Cardiac fibroblast (primary cell): ENCODE data around the gene AOC3.
A peak's percentile ranks its signal among the peaks of the same experiment; 100 is the strongest.
"Not testable (repeated sequence)": the region's sequence is repeated elsewhere in the genome, so short reads cannot be mapped to it uniquely, and the experiment has no call there.

Experiments used
- DNase-seq, 2 donors: peaks; one replicate each; pipeline versions ENCODE4 v3.0.0 to v3.0.0-alpha.2; 2010; ENCODE audit warnings: low read depth in 2 of 2
- H3K4me3 ChIP-seq, 2 donors: replicated peaks in 1 of 2; 1 replicate in 1 of 2; 2 replicates in 1 of 2; pipeline ENCODE4 v1.5.1; 2011; ENCODE audit warnings: low read depth in 2 of 2, low read length in 2 of 2, mild to moderate bottlenecking in 2 of 2, moderate library complexity in 1 of 2
- TF ChIP-seq, protein P1 (sequence below): IDR thresholded peaks from one replicate; pipeline ENCODE4 v1.5.1; 2011; ENCODE audit warnings: low read depth, mild to moderate bottlenecking, low read length, inconsistent platforms

Gene AOC3

DNA sequence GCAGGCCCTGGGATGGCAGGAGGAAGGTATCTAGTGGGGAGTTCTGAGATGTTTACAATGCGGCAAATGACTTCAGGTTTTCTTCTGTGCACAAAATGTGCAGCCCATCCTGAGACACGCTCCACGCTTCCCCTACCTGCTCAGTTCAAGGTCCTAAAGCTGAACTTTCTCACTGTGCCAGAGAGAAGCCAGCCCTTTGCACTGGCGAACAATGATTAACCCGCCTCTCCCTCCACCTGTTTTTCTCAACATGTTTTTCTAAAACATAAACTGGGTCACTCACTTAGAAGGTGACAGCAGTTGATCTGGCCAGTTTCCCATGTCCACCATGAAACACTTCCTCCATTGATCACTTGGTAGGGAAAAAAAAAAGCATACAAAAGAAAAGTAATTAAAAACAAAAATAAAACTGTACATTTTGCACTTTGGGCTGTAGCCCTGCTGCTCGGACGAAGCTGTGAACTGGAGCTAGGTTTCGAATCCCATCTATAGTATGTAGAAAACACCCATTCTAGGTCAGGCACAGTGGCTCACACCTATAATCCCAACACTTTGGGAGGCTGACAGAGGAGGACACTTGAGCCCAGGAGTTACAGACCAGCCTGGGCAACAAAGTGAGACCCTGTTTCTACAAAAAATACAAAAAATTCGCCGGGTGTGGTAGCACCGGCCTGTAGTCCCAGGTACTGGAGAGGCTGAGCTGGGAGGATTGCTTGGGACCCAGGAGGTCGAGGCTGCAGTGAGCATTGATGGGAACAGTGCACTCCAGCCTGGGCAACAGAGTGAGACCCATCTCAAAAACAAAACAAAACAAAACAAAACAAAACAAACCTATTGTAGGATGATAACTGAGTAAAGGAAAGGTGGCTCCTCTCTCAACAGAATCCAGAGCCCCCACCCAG lies 43.5 kb downstream of the AOC3 start:
- TF ChIP-seq, protein P1, sequence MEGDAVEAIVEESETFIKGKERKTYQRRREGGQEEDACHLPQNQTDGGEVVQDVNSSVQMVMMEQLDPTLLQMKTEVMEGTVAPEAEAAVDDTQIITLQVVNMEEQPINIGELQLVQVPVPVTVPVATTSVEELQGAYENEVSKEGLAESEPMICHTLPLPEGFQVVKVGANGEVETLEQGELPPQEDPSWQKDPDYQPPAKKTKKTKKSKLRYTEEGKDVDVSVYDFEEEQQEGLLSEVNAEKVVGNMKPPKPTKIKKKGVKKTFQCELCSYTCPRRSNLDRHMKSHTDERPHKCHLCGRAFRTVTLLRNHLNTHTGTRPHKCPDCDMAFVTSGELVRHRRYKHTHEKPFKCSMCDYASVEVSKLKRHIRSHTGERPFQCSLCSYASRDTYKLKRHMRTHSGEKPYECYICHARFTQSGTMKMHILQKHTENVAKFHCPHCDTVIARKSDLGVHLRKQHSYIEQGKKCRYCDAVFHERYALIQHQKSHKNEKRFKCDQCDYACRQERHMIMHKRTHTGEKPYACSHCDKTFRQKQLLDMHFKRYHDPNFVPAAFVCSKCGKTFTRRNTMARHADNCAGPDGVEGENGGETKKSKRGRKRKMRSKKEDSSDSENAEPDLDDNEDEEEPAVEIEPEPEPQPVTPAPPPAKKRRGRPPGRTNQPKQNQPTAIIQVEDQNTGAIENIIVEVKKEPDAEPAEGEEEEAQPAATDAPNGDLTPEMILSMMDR: no peak
- H3K4me3 ChIP-seq: no peak overlapping the region
- DNase-seq: no peak

- TF ChIP-seq, protein P1: no peak
- no peak overlapping the region for H3K4me3 ChIP-seq
- peak; percentile 90 to 91 for DNase-seq
Measured at GRCh38 chr17:42895185-42895555, 44.2 kb downstream of the AOC3 start.

DNA sequence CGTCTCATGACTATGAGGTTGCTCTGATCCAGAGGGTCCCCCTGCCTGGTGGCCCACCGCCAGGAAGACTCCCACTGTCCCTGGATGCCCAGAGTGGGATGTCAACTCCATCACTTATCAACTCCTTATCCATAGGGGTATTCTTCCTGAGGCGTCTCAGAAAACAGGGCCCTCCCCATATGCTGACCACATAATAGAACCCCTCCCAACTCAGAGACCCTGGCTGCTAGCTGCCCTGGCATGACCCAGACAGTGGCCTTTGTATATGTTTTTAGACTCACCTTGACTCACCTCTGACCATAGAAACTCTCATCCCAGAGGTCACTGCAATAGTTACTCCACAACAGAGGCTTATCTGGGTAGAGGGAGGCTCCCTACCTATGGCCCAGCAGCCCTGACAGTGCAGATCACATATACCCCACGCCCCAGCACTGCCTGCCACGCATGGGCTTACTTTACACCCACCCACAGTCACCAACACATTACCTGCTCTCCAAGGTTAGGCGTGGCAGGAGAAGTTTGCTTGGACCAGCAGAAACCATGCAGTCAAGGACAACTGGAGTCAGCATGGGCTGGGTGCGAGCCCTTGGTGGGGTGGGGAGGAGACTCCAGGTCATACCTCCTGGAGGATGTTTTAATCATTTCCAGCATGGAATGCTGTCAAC lies 47.3 kb downstream of the AOC3 start:
- no peak overlapping the region for H3K4me3 ChIP-seq
- no peak for DNase-seq
- TF ChIP-seq, protein P1: no peak

DNA sequence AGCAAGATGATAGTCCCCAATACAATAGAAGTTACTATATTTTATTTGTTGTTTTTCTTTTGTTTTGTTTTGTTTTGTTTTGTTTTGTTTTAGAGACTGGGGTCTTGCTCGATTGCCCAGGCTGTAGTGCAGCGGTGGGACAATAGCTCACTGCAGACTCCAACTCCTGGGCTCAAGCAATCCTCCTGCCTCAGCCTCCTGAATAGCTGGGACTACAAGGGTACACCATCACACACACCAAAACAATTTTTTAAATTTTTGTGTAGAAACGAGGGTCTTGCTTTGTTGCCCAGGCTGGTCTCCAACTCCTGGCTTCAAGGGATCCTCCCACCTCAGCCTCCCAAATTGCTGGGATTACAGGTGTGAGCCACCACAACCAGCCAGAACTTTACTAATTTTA lies 49.0 kb downstream of the AOC3 start:
- DNase-seq, H3K4me3 ChIP-seq: not testable (repeated sequence)

- no peak within 1 kb of the TSS for H3K4me3 ChIP-seq
- TF ChIP-seq, protein P1: no peak
- no peak for DNase-seq
Measured at GRCh38 chr17:42900460-42901331, 49.7 kb downstream of the AOC3 start, which contains the start of gene G6PC1. TSS of gene G6PC1 (plus strand) at chr17:42900799. CDS start at chr17:42900877, 78 bp downstream.

GRCh38 chr17:42901535-42902229 lies 50.7 kb downstream of the AOC3 start:
- TF ChIP-seq, protein P1: no peak
- H3K4me3 ChIP-seq: no peak overlapping the region
- no peak for DNase-seq
